Effector memory CD8-positive, alpha-beta T cell (primary cell): Measurements from ENCODE around the gene PACSIN2.

ENCODE experiments used
- ATAC-seq: fragments of 150-1000 bp; cut with Tn5 transposase; replicated peaks from 2 replicates; pipeline ENCODE4 v1.10.0; 2021; ENCODE audit warnings: mild to moderate bottlenecking, moderate library complexity
- DNase-seq, 3 experiments: peaks; one replicate each; pipeline ENCODE4 v3.0.0; 2021
- H3K27ac Mint-ChIP-seq, 2 donors: one replicate each; pipeline ENCODE4 v1.8.0; 2022; ENCODE audit warnings: mild to moderate bottlenecking in 2 of 2, mixed read lengths in 2 of 2, moderate library complexity in 2 of 2
- H3K27me3 Mint-ChIP-seq, 2 donors: one replicate each; pipeline ENCODE4 v1.8.0; 2022; ENCODE audit warnings: mixed read lengths in 2 of 2
- H3K36me3 Mint-ChIP-seq: one replicate; pipeline ENCODE4 v1.8.0; 2022; ENCODE audit warnings: mild to moderate bottlenecking, moderate library complexity, mixed read lengths; ENCODE audit not compliant: insufficient read depth
- H3K4me1 Mint-ChIP-seq, 2 donors: one replicate each; pipeline ENCODE4 v1.8.0; 2022; ENCODE audit warnings: low read depth in 2 of 2, mixed read lengths in 2 of 2
- H3K4me3 Mint-ChIP-seq, 2 donors: one replicate each; pipeline ENCODE4 v1.8.0; 2022; ENCODE audit warnings: mild to moderate bottlenecking in 2 of 2, mixed read lengths in 2 of 2, moderate library complexity in 2 of 2
- H3K9me3 Mint-ChIP-seq, 2 donors: one replicate each; pipeline ENCODE4 v1.8.0; 2022; ENCODE audit warnings: mixed read lengths in 2 of 2

The PACSIN2 gene

GRCh38 chr22:42993651-42994275 lies 21.2 kb downstream of the PACSIN2 start:
- H3K27me3 Mint-ChIP-seq = no peaks in the 10 kb centered on the region
- DNase-seq (no peak), ATAC-seq (no peak)
- H3K27ac Mint-ChIP-seq = no peak overlapping the region
- peaks cover 13% of the 10 kb centered on the region for H3K36me3 Mint-ChIP-seq
- no peak overlapping the region for H3K4me3 Mint-ChIP-seq
- no peaks in the 10 kb centered on the region for H3K9me3 Mint-ChIP-seq
- peaks cover 25 to 29% of the 10 kb centered on the region in 2 donors for H3K4me1 Mint-ChIP-seq

DNA sequence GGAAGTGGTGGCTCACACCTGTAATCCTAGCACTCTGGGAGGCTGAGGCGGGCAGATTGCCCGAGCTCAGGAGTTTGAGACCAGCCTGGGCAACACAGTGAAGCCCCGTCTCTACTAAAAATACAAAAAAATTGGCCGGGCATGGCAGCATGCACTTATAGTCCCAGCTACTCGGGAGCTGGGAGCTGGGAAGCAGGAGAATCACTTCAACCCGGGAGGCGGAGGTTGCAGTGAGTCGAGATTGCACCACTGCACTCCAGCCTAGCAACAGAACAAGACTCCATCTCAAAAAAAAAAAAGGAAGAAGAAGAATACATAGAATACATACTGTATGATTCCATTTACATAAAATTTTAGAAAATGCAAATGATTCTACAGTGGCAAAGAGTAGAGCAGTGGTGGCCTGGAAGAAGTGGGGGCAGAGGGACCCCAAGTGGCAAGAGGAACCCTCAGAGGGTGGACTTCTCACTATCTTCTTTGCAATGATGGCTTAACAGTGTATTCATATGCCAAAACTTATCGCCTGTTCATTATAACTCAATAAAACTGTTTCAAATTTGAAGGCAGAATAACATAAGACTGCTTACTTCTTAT lies 22.0 kb downstream of the PACSIN2 start:
- no peak for ATAC-seq

GRCh38 chr22:42992092-42992491 lies 22.9 kb downstream of the PACSIN2 start:
- peaks cover 13% of the 10 kb centered on the region for H3K36me3 Mint-ChIP-seq
- no peaks in the 10 kb centered on the region for H3K9me3 Mint-ChIP-seq
- no peak overlapping the region for H3K4me3 Mint-ChIP-seq
- DNase-seq (no peak), ATAC-seq (no peak)
- peaks cover 17 to 19% of the 10 kb centered on the region in 2 donors for H3K4me1 Mint-ChIP-seq
- no peaks in the 10 kb centered on the region for H3K27me3 Mint-ChIP-seq
- H3K27ac Mint-ChIP-seq = no peak overlapping the region

More for the DNA sequence above, 22.0 kb downstream of the PACSIN2 start:
- H3K4me1 Mint-ChIP-seq = peaks cover 21 to 22% of the 10 kb centered on the region in 2 donors
- H3K36me3 Mint-ChIP-seq = peaks cover 11% of the 10 kb centered on the region
- no peak overlapping the region for H3K4me3 Mint-ChIP-seq
- no peak overlapping the region for H3K27ac Mint-ChIP-seq
- DNase-seq = no peak
- H3K9me3 Mint-ChIP-seq = no peaks in the 10 kb centered on the region
- no peaks in the 10 kb centered on the region for H3K27me3 Mint-ChIP-seq

GRCh38 chr22:42991010-42991651 lies 23.8 kb downstream of the PACSIN2 start:
- Mint-ChIP-seq H3K4me3 (no peak overlapping the region), H3K9me3 (no peaks in the 10 kb centered on the region), H3K36me3 (peaks cover 13% of the 10 kb centered on the region), H3K4me1 (peaks cover 23 to 25% of the 10 kb centered on the region in 2 donors), H3K27ac (no peak overlapping the region), H3K27me3 (no peaks in the 10 kb centered on the region)
- DNase-seq (no peak), ATAC-seq (no peak)

DNA sequence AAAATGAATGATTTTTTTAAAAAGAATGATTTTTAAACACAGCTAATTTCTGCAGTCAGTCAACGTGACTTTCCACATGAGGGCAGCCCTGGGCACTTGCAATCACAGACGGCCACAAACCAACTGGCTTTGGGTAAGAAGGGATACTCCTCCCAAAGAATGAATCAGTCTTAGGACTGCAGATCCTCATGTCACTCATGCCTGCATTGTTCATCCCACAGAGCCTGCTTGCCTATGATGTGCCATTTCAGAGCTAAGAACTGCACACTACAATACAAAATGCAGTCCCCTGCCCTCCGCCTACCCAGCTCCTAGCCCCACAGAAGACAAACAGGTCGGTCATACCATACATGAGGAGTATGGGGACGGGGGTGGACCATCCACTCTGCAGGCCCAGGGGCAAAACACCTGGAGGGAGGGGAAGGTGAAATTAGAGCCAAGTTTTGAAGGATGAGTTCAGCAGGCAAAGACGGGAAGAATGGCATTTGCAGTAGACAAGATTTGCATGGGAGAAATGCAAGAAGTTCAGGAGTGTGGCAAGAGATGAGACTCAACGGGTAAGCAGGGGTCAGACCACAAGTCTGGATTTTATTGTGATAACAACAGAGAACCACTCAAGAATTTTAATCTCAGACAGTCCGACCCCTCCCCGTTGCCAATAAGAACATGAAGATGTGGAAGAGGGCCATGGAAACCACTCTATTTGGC lies 24.7 kb downstream of the PACSIN2 start:
- Mint-ChIP-seq H3K4me1 (peaks cover 28 to 29% of the 10 kb centered on the region in 2 donors), H3K36me3 (peaks cover 16% of the 10 kb centered on the region), H3K9me3 (no peaks in the 10 kb centered on the region), H3K27ac (no peak overlapping the region), H3K27me3 (no peaks in the 10 kb centered on the region), H3K4me3 (no peak overlapping the region)
- ATAC-seq = no peak
- DNase-seq = no peak

GRCh38 chr22:42986115-42986514 lies 28.8 kb downstream of the PACSIN2 start:
- ATAC-seq (no peak), DNase-seq (no peak)
- H3K36me3 Mint-ChIP-seq = peaks cover 13% of the 10 kb centered on the region
- H3K4me3 Mint-ChIP-seq = no peak overlapping the region
- peak overlapping the region in 1 of 2 donors; percentile 56 for H3K27ac Mint-ChIP-seq
- H3K4me1 Mint-ChIP-seq = peaks cover 13 to 30% of the 10 kb centered on the region in 2 donors
- no peaks in the 10 kb centered on the region for H3K27me3 Mint-ChIP-seq
- no peaks in the 10 kb centered on the region for H3K9me3 Mint-ChIP-seq

DNA sequence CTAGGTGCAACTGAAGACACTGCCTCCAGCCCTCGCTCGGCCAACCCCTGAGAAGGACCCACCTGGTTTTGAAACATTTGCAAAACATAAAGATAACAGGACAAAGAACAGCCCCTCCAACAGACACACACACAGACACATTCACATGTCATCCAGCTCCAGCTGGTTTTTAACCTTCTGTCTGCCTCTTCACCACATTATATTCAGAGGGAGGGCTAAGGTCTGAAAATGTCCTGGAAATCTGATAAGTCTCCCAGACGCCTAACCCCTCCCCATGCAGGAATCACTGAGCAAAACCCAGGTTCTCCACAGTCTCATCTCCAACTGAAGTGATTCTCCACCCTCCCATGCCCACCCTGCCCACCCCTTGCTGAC lies 29.4 kb downstream of the PACSIN2 start:
- Mint-ChIP-seq H3K9me3 (no peaks in the 10 kb centered on the region), H3K4me3 (no peak overlapping the region), H3K27ac (peak overlapping the region; percentile 56 to 59), H3K36me3 (peaks cover 13% of the 10 kb centered on the region), H3K4me1 (peaks cover 13 to 26% of the 10 kb centered on the region in 2 donors), H3K27me3 (no peaks in the 10 kb centered on the region)
- DNase-seq = no peak
- ATAC-seq = no peak

GRCh38 chr22:42984814-42985530 lies 30.0 kb downstream of the PACSIN2 start:
- peaks cover 13% of the 10 kb centered on the region for H3K36me3 Mint-ChIP-seq
- H3K27me3 Mint-ChIP-seq = no peaks in the 10 kb centered on the region
- ATAC-seq (no peak), DNase-seq (no peak)
- no peak overlapping the region for H3K4me3 Mint-ChIP-seq
- H3K27ac Mint-ChIP-seq = peak overlapping the region; percentile 56 to 59
- H3K9me3 Mint-ChIP-seq = no peaks in the 10 kb centered on the region
- H3K4me1 Mint-ChIP-seq = peaks cover 11 to 22% of the 10 kb centered on the region in 2 donors

DNA sequence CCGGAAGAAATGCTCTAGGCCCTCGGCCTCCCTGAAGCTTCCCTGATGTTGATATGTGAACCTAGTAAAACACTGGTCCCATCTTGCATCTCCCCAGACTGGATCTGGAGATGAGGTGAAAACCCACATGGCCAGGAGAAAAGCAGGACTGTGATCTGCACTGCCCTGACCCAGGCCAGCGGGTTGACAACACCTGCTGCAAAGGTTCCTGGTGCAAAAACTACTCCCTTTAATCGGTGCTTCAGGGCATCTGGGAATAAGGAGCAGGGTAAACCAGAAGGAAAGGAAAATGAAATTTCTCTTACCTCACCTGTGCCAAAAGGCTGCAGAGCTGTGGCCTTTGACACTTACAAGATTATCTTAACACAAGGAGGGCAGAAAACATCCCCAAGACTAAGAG lies 30.6 kb downstream of the PACSIN2 start:
- peaks cover 10% of the 10 kb centered on the region for H3K36me3 Mint-ChIP-seq
- no peak for DNase-seq
- ATAC-seq = no peak

DNA sequence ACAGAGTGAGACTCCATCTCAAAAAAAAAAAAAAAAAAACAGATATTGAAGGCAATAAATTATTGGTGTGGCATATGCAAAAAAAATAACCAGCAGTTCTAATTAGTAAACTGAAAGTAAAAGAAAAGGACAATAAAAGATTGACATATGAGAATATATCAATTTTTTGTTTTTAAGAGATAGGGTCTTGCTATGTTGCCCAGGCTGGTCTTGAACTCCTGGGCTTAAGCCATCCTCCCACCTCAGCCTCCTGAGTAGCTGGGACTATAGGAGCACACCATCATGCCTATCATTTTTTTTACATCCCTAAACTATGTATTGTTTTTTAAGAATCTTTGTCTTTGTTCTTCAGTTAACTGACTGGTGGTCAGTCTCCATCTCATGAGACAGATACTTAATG lies 31.5 kb downstream of the PACSIN2 start:
- H3K27ac Mint-ChIP-seq = no peak overlapping the region
- H3K4me3 Mint-ChIP-seq = no peak overlapping the region
- DNase-seq (no peak), ATAC-seq (no peak)
- H3K4me1 Mint-ChIP-seq = peaks cover 18 to 22% of the 10 kb centered on the region in 2 donors
- H3K9me3 Mint-ChIP-seq = no peaks in the 10 kb centered on the region
- no peaks in the 10 kb centered on the region for H3K27me3 Mint-ChIP-seq
- peaks cover 7% of the 10 kb centered on the region for H3K36me3 Mint-ChIP-seq

More for the DNA sequence above, 30.6 kb downstream of the PACSIN2 start:
- Mint-ChIP-seq H3K4me1 (peaks cover 11 to 22% of the 10 kb centered on the region in 2 donors), H3K4me3 (no peak overlapping the region), H3K9me3 (no peaks in the 10 kb centered on the region), H3K27ac (no peak overlapping the region), H3K27me3 (no peaks in the 10 kb centered on the region)

DNA sequence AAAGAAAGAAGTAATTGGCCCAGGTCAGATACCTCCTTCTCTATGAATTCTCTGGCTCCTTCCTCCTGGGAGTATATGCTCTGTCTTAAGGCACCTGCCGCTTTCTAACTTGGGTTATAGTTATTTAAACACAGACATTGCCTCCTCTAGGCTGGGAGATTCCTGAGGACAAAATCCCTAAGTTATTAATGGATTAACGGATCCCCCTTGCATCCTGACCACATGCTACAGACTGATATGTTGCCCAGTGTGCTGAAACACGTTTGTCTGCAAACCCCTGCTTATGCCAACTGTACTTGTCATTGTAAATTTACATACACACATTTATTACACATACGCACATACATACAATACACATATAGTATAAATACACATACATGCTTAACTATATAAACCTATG lies 35.3 kb downstream of the PACSIN2 start:
- ATAC-seq (no peak), DNase-seq (no peak)
- no peak overlapping the region for H3K4me3 Mint-ChIP-seq
- no peaks in the 10 kb centered on the region for H3K36me3 Mint-ChIP-seq
- peaks cover 16 to 21% of the 10 kb centered on the region in 2 donors for H3K4me1 Mint-ChIP-seq
- H3K27me3 Mint-ChIP-seq = no peaks in the 10 kb centered on the region
- H3K9me3 Mint-ChIP-seq = no peaks in the 10 kb centered on the region
- no peak overlapping the region for H3K27ac Mint-ChIP-seq

DNA sequence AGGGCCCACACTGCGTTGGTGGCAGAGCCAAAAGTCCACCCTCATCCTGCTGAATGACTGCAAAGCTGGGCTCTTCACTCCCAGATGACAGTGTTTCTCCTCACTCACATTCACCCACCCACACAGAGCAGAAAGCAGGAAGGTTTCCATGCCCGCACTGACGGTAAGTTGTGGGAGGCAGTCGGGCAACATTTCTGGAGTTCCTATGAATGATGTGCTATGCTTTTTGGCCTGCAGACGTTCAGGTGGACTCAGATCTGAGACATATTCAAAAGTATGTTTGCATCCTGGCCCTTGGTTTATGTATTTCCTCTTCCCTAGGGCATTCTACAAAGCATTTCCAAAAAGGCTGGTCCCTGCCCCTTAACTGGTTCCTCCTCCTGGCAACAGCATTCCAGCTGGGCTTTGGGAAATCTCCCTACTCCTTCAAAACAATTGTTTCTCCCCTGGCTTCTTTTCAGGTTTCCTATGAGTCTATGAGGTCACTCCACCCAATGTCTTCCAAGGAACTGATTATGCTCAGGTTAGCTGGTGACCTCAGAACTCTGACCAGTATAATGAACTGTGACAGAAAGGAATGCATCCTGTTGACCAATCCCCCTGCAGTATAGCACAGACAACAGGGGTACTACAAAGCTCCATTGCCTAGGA lies 36.4 kb downstream of the PACSIN2 start:
- Mint-ChIP-seq H3K27ac (no peak overlapping the region), H3K36me3 (peaks cover 1% of the 10 kb centered on the region), H3K4me3 (no peak overlapping the region), H3K4me1 (peaks cover 21 to 28% of the 10 kb centered on the region in 2 donors), H3K9me3 (no peaks in the 10 kb centered on the region), H3K27me3 (no peaks in the 10 kb centered on the region)
- ATAC-seq (no peak), DNase-seq (no peak)

GRCh38 chr22:42977569-42977968 lies 37.4 kb downstream of the PACSIN2 start:
- Mint-ChIP-seq H3K4me3 (no peak overlapping the region), H3K27me3 (no peaks in the 10 kb centered on the region), H3K9me3 (no peaks in the 10 kb centered on the region), H3K27ac (no peak overlapping the region), H3K4me1 (peaks cover 24 to 33% of the 10 kb centered on the region in 2 donors), H3K36me3 (peaks cover 2% of the 10 kb centered on the region)
- ATAC-seq (no peak), DNase-seq (no peak)
